ENCODE results near the gene IPCEF1. TPM values are rescaled to one million over a fixed set of nuclear protein-coding genes. Genes with fewer than 3 reads are reported as not detected.

Gene IPCEF1
- total RNA-seq, 1 experiment from 2014 or later = 0.20 TPM

GRCh38 chr6:154167126-154167525 lies 189.5 kb downstream of the IPCEF1 start:
- DNase-seq (ENCODE audit: low read depth) = no peak
- in situ Hi-C loops (cut with HindIII; ENCODE audit: low pct_unique_long_range_greater_than_20kb, low sequenced_read_pairs) = no loop called here

- no peak for DNase-seq (ENCODE audit: low read depth)
- in situ Hi-C loops (cut with HindIII; ENCODE audit: low pct_unique_long_range_greater_than_20kb, low sequenced_read_pairs) = no loop called here
Observed at GRCh38 chr6:154166140-154166539, 190.5 kb downstream of the IPCEF1 start.

GRCh38 chr6:154165478-154165877 lies 191.1 kb downstream of the IPCEF1 start:
- no peak for DNase-seq (ENCODE audit: low read depth)
- in situ Hi-C loops (cut with HindIII; ENCODE audit: low pct_unique_long_range_greater_than_20kb, low sequenced_read_pairs) = no loop called here

- peak; percentile 33 for DNase-seq (ENCODE audit: low read depth)
- in situ Hi-C loops (cut with HindIII; ENCODE audit: low pct_unique_long_range_greater_than_20kb, low sequenced_read_pairs) = no loop called here
Observed at GRCh38 chr6:154164397-154164796, 192.2 kb downstream of the IPCEF1 start.

- no peak for DNase-seq (ENCODE audit: low read depth)
- in situ Hi-C loops (cut with HindIII; ENCODE audit: low pct_unique_long_range_greater_than_20kb, low sequenced_read_pairs) = no loop called here
Observed at GRCh38 chr6:154161689-154162088, 194.9 kb downstream of the IPCEF1 start.

GRCh38 chr6:154159126-154159525 lies 197.5 kb downstream of the IPCEF1 start:
- DNase-seq (ENCODE audit: low read depth) = no peak
- in situ Hi-C loops (cut with HindIII; ENCODE audit: low pct_unique_long_range_greater_than_20kb, low sequenced_read_pairs) = no loop called here

- no peak for DNase-seq (ENCODE audit: low read depth)
- in situ Hi-C loops (cut with HindIII; ENCODE audit: low pct_unique_long_range_greater_than_20kb, low sequenced_read_pairs) = no loop called here
Observed at GRCh38 chr6:154157706-154158105, 198.9 kb downstream of the IPCEF1 start.

- in situ Hi-C loops (cut with HindIII; ENCODE audit: low pct_unique_long_range_greater_than_20kb, low sequenced_read_pairs) = no loop called here
- no peak for DNase-seq (ENCODE audit: low read depth)
Observed at GRCh38 chr6:154157082-154157481, 199.5 kb downstream of the IPCEF1 start.

- in situ Hi-C loops (cut with HindIII; ENCODE audit: low pct_unique_long_range_greater_than_20kb, low sequenced_read_pairs) = no loop called here
- no peak for DNase-seq (ENCODE audit: low read depth)
Observed at GRCh38 chr6:154156135-154156896, 200.3 kb downstream of the IPCEF1 start.

- DNase-seq (ENCODE audit: low read depth) = peak; percentile 32
- in situ Hi-C loops (cut with HindIII; ENCODE audit: low pct_unique_long_range_greater_than_20kb, low sequenced_read_pairs) = no loop called here
Observed at GRCh38 chr6:154154389-154154967, 202.1 kb downstream of the IPCEF1 start.

GRCh38 chr6:154143753-154144152 lies 212.8 kb downstream of the IPCEF1 start:
- DNase-seq (ENCODE audit: low read depth) = no peak
- in situ Hi-C loops (cut with HindIII; ENCODE audit: low pct_unique_long_range_greater_than_20kb, low sequenced_read_pairs) = no loop called here

GRCh38 chr6:154140743-154141142 lies 215.9 kb downstream of the IPCEF1 start:
- DNase-seq (ENCODE audit: low read depth) = no peak
- in situ Hi-C loops (cut with HindIII; ENCODE audit: low pct_unique_long_range_greater_than_20kb, low sequenced_read_pairs) = no loop called here

GRCh38 chr6:154139892-154140291 lies 216.7 kb downstream of the IPCEF1 start:
- in situ Hi-C loops (cut with HindIII; ENCODE audit: low pct_unique_long_range_greater_than_20kb, low sequenced_read_pairs) = no loop called here
- DNase-seq (ENCODE audit: low read depth) = peak; percentile 11

- in situ Hi-C loops (cut with HindIII; ENCODE audit: low pct_unique_long_range_greater_than_20kb, low sequenced_read_pairs) = no loop called here
- DNase-seq (ENCODE audit: low read depth) = peak; percentile 69
Observed at GRCh38 chr6:154138793-154139192, 217.8 kb downstream of the IPCEF1 start.

- in situ Hi-C loops (cut with HindIII; ENCODE audit: low pct_unique_long_range_greater_than_20kb, low sequenced_read_pairs) = no loop called here
- no peak for DNase-seq (ENCODE audit: low read depth)
Observed at GRCh38 chr6:154134471-154135147, 222.0 kb downstream of the IPCEF1 start.

GRCh38 chr6:154127657-154128056 lies 228.9 kb downstream of the IPCEF1 start:
- DNase-seq (ENCODE audit: low read depth) = no peak
- in situ Hi-C loops (cut with HindIII; ENCODE audit: low pct_unique_long_range_greater_than_20kb, low sequenced_read_pairs) = no loop called here

GRCh38 chr6:154125421-154125820 lies 231.2 kb downstream of the IPCEF1 start:
- in situ Hi-C loops (cut with HindIII; ENCODE audit: low pct_unique_long_range_greater_than_20kb, low sequenced_read_pairs) = no loop called here

GRCh38 chr6:154123155-154123956 lies 233.2 kb downstream of the IPCEF1 start:
- in situ Hi-C loops (cut with HindIII; ENCODE audit: low pct_unique_long_range_greater_than_20kb, low sequenced_read_pairs) = no loop called here
- DNase-seq (ENCODE audit: low read depth) = no peak

More at GRCh38 chr6:154125421-154125820, 231.2 kb downstream of the IPCEF1 start:
- no peak for DNase-seq (ENCODE audit: low read depth)
